ENCODE measurements around the gene SORCS3. TPM values are rescaled to one million over a fixed set of nuclear protein-coding genes. Genes with fewer than 3 reads are reported as not detected.

The SORCS3 gene
- total RNA-seq, 1 donor from 2014 or later, result not detected

DNA sequence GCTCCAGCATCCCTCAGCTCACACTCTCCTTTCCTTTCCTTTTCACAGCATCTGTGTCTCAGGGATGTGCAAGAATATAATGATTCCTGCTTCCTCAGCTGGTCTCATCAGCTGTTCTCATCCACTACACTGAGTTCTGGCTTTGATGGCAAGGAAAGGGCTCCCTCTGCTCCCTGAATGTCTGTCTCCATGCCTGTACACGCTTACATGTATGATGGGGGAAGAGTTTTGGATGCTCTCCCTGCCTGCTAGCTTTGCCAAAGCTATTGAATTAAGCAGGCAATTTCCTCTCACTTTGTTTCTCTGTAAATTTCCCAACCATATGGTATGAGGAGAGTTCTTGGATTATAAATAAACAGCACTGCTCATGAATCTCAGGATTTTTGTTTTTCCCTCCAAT is 254.5 kb downstream of the SORCS3 start:
- DNase-seq (ENCODE audit: low spot score), result no peak
- intact Hi-C loops (cut with DNase I), result no loop called here

DNA sequence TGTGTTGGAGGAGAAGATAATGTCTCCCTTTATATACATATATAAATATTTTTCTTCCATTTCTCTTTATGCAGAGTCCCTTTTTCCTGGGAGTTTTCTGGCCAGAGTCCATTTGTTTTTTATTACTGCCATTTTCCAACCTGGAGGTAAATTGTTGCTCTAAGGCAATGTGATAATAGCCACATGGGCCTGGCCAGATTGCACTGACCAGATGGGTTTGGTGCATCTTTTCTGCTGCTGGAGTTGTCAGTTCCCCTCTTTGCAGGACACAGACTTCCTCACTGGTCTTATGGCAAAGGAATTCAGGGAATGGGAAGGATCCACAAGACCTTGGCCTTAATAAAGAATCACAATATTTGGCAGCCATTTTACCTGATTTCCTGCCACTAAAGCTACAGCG is 254.9 kb downstream of the SORCS3 start:
- intact Hi-C loops (cut with DNase I), result no loop called here
- no peak for DNase-seq (ENCODE audit: low spot score)

DNA sequence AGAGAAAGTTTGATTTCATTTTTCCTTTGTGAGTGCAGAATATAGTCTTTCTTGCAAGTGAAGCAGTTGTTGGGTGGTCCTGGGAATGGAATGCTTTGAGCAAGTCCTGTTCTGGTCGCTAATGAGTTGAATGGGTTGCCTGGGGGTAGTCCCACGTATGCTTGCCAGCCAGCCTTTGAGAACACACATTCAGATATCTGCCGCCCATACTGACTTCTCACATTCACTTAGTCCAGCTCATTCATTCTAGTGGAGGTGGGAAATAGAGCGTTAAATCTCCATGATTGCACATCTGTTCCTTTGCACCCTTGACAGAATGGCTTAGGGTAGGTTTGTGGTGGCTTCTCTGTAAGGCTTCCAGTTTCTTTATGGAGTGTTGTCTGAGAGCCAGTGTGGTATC is 256.6 kb downstream of the SORCS3 start:
- intact Hi-C loops (cut with DNase I), result no loop called here

DNA sequence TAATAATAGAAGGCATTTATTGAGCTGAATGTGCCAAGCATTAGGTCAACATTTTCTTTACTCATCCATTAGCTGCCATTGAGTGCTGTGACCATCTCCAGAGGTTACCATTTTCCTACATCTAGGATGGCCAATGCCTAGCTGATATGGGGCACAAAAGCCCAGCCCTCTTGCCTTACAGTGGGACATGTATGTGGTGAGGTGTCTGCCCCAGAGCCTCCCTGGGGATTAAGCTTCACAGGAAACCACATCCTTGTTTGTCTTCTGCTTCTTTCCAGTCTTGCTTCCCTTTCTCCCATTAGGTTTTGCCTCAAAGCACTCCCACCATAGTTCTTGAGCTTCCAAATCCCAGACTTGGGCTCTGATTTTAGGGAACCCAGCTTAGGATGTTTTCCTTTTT is 258.7 kb downstream of the SORCS3 start:
- no peak for DNase-seq (ENCODE audit: low spot score)
- intact Hi-C loops (cut with DNase I), result no loop called here

More for the DNA sequence above, 256.6 kb downstream of the SORCS3 start:
- DNase-seq (ENCODE audit: low spot score), result no peak

DNA sequence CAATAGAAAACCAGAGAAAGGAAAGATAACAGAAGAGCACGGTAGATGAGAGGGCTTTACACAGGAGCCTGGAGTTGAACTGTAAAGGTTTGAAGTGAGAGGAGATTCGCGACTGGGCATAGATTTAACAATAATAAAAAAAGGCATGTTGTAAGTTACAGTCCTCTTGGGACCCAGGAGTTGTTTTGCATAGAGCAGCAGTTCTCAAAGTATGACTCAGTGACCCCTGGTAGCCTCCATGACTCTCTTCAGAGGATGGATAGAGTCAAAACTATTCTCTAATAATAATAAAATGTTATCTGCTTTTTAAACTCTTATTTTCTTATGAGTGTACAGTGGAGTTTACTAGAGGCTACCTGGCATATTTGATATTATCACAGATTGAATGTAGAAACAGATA is 262.3 kb downstream of the SORCS3 start:
- DNase-seq (ENCODE audit: low spot score), result no peak
- intact Hi-C loops (cut with DNase I), result no loop called here

DNA sequence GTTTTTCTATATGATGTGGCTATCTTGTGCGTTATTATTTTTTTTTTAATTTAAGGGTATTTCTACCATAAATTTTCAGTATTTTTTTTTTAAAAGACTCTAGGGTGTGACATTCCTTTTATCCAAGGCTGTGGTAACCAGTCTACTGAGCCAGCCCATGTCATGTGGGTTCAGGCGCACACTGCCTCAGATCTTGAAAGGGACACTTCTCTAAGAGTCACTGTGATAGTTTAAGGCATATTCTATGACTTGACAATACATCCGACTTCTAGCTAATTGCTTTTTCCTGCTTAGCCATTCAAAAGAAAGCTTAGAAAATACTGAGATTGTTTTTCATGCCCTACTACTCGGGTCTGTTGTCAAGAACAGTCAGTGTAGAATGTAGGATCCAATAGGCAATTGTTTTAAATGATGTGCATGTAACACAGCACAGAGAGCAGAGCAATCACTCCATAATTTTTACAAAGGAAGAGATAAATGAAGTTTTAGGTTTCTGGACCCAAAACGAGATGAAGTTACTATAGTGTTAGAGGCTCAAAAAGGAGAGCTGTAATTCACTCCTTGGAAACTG is 263.7 kb downstream of the SORCS3 start:
- intact Hi-C loops (cut with DNase I), result no loop called here
- no peak for DNase-seq (ENCODE audit: low spot score)

DNA sequence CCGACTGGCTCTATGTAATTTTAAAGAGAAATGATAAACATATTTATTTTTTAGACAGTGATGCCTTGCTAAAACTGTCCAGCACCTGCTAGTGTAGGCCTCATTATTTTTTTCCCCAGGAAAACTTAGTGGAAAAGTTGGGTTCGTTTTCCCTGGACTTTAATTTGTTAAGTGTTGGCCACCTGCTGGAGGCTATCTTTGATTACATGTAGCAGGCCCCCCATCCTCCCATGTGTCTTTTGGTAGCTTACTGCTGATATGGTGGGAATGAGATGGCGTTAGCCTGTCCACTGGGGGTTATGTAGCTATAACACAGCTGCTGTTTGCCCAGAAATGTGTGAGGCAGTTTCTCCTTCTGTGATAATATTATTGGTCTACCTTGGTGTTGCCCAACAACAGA is 265.0 kb downstream of the SORCS3 start:
- DNase-seq (ENCODE audit: low spot score), result no peak
- intact Hi-C loops (cut with DNase I), result no loop called here

DNA sequence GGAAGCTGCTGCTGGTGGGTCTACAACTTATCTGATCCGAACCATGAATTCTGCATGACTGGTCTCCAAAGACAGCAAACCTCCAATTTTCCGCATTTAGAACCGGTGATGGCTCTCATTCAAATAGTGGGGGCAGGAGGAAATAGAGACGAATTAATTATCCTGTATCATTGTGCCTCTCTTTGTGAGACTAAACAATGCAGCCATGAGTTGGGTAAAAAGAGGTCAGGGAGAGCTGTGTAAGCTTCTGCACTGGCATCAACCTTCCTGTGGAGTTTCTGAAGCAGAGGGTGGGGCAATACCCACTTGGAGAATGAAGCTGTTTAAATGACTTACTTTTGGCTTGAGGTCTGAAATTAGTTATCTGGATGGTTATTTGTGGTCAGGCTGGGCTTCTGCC is 266.4 kb downstream of the SORCS3 start:
- no peak for DNase-seq (ENCODE audit: low spot score)
- intact Hi-C loops (cut with DNase I), result no loop called here

DNA sequence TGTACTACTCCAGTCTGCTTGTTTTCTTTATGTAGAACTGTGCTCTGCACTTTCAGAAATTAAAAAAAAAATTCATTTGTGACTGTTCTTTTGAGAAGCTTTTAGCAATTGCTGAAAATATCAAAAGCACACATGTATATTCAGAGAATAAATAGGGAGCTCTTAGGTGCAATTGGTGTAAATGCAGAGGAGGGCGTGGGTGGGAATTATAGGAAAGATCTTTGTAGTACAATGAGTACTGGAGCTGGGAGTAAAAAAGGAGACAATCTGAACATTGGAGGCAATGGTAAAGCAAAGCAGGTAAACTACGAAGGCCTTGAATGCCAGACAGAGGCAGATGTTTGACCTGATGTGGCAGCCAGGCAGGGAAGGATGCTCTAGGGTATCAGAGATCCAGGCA is 267.5 kb downstream of the SORCS3 start:
- intact Hi-C loops (cut with DNase I), result no loop called here
- DNase-seq (ENCODE audit: low spot score), result no peak

DNA sequence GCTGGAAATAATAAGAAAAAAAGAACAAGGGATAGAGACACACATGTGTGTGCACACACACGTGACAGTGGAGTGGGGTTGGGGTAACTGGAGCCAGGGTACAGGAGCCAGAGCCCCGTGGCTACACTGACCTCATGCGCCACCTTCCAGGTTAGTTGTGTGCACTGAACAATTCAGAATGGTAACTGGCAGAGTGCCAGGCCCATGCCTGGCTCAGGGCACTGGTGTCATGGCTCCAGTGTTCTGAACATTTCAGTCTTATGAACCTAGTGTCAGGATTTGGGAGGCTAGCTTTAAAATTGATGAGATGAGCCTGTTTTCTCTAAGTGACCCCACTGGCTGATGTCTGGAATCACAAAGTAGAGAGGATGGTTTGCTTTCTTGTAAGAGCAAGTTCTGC is 269.6 kb downstream of the SORCS3 start:
- DNase-seq (ENCODE audit: low spot score), result no peak
- intact Hi-C loops (cut with DNase I), result no loop called here

DNA sequence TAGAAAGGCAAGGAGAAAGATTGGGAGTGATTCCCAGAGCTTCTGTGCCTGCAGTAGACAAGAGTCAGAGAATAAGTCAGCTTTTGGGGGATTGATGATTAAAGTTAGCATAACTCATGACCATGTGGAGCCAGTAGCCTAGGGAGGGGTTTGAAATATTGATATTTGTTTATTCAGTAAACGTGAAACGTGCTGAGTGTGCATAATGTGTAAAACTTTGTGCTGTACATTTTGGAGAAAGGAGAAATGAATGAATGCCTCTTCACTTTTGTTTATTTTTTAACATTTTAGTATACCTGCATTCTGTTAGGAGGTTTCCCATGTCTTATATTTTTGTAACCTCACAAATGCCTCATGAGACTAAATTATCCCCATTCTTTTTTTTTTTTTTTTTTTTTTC is 272.3 kb downstream of the SORCS3 start:
- DNase-seq (ENCODE audit: low spot score), result no peak
- intact Hi-C loops (cut with DNase I), result no loop called here

DNA sequence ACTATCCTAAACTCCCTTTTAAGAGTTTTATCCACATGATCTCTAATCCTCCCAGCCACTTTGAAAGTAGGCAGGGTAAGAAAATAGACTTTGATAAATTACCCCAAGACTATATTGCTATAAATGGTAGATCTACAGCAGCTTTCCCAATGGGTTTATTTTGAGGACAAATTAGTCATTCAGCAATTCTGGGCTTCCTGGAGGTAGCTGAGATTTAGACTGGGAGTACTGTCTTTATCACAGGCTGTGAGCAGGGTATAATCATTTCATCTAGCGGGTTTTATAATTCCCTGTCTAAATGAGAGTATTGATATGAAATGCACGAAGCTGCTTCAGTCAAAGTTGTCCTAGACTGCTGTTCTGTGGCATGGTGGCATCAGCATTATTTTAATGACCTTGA is 279.4 kb downstream of the SORCS3 start:
- intact Hi-C loops (cut with DNase I), result loop anchor here (10.0 kb wide), 1 partner anchor 516 kb away; no protein-coding TSS in a partner anchor
- no peak for DNase-seq (ENCODE audit: low spot score)

DNA sequence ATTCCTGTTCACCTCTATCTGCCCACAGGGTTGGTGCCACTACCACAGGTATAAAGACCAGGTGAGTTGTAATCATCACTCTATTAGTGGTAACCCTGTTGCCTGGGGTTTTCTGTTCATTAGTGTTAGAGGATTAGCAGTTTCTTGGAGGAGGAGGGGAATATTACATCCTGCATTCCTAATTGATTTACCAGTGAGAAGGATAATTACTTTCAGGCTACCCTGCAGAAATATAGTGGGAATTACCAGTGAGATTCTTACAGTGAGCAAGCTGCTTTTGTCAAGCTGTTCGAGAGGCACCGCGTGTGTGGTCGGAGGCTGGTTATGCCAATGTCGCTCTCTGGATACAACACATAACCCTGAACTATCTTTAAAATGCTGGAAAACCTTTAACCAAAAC is 280.7 kb downstream of the SORCS3 start:
- intact Hi-C loops (cut with DNase I), result loop anchor here (10.0 kb wide), 1 partner anchor 517 kb away; no protein-coding TSS in a partner anchor
- DNase-seq (ENCODE audit: low spot score), result no peak

DNA sequence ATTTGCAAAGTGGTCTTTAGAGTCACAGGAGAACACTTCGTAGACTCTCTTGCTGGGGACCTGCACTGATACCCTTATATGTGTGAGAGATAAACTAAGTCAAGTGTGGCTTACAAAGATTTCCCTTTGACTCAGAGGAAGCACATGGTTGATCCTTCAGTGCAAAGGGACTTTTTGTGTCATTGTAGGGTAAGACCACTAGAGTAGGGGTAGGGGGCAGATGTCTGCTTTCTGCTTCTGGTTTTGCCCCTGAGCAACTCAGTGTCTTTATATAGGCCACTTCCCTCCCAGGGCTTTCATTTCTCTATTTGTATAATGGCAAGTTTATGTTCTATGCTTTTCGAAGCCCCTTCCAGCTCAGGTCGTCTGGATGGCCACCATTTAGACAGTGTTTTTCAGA is 281.7 kb downstream of the SORCS3 start:
- DNase-seq (ENCODE audit: low spot score), result no peak
- intact Hi-C loops (cut with DNase I), result loop anchor here (10.0 kb wide), 1 partner anchor 518 kb away; no protein-coding TSS in a partner anchor

DNA sequence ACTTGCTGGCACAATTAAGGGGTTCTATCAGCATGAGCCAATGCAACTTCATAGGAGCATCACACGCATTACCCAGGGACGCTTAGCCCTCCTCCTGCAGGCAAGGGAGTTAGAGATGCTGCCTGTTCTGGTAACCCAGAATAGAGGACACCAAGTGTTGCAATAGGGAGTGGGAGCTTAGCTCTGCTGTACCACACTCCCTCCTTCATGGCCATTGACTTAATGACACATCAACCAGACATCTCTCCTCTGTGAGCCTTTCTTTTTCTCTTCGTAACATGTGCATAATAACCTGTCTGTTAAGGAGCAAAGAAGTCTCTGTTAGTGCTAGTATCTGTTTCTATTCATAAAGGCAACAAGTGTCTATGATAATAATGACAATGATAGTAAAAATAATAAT is 282.4 kb downstream of the SORCS3 start:
- no peak for DNase-seq (ENCODE audit: low spot score)
- intact Hi-C loops (cut with DNase I), result loop anchor here (10.0 kb wide), 1 partner anchor 519 kb away; no protein-coding TSS in a partner anchor

DNA sequence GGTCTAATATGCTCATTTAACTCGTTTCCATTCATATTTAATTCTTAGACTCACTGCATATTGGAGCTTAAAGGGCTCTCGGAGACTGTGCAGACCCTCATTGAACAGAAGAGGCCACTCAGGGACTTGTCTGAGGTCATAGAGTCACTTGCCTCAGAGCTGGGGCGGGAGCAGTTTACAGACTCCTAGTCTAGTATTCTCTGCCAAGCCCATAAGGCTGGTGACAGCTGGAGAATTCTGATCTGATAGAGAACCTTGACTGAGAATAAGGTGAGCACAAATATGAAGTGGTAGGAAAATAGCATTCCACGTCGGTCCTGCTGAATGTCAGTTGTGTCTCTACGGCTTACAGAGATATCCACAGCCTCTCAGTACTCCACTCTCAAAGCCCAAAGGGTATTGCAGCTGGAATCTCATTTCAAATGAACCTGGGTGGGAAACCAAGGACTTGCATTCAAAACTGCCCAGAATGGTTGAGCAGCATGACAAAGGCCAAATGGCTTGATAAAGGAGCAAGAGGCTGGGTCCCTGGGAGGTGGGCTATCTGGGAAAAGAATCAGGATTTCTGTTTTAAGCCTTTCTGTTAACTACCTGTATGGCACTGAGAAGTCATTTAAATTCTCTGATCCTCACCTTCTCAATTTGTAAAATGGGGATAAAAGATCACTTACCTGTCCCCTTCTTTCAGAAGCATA is 283.2 kb downstream of the SORCS3 start:
- intact Hi-C loops (cut with DNase I), result loop anchor here (10.0 kb wide), 1 partner anchor 519 kb away; no protein-coding TSS in a partner anchor

DNA sequence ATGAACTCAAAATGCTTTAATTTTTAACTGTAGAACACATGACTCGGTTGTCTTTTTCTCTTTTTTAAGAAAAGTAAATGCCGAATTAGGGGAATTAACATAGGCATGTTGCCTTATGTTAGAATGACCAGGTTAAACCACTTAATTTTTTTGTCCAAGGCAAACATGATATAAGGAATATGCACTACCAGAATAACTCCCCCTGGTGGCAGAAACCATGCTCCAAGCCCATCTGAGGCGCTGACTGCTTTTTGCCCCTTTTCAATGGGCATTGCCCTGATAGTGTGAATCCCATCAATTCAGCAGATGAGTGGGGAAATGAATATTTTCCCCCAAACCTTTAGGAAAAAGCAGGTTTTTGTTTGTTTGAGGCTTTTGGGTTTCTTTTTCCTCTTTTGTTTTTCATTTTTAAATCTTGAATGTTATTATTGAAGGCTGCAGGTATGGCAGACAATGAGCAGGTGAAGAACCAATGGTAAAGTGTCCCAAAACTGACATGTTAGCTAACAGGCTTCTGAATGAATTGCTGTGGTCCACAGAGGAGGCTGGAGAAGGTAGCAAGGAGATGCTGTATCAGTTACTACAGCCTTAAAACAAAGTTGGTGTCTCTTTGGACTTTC is 284.3 kb downstream of the SORCS3 start:
- no peak for DNase-seq (ENCODE audit: low spot score)
- intact Hi-C loops (cut with DNase I), result loop anchor here (5.0 to 10.0 kb wide), 2 partner anchors 278 to 521 kb away; no protein-coding TSS in a partner anchor

More for the DNA sequence above, 283.2 kb downstream of the SORCS3 start:
- DNase-seq (ENCODE audit: low spot score), result no peak

DNA sequence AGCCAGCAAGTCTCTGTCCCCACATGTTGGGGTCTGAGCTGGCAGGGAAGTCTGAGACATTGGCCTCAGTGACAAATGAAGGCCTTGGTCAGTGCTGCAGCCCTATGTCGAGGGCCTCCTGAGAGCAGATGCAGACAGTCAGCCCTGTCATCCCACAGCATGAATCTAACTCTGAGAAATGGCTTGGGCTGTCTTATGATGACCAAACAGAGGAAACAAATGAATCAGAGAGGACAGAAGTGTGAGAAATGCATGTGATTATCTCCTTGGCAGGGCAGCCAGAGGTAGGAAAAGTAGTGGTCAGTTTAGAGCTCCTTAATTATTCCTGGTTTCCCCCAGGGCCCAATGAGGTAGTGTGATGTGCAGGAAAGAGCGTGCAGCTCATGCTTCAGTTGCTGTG is 287.6 kb downstream of the SORCS3 start:
- intact Hi-C loops (cut with DNase I), result loop anchor here (5.0 to 10.0 kb wide), 2 partner anchors 281 to 524 kb away; no protein-coding TSS in a partner anchor

DNA sequence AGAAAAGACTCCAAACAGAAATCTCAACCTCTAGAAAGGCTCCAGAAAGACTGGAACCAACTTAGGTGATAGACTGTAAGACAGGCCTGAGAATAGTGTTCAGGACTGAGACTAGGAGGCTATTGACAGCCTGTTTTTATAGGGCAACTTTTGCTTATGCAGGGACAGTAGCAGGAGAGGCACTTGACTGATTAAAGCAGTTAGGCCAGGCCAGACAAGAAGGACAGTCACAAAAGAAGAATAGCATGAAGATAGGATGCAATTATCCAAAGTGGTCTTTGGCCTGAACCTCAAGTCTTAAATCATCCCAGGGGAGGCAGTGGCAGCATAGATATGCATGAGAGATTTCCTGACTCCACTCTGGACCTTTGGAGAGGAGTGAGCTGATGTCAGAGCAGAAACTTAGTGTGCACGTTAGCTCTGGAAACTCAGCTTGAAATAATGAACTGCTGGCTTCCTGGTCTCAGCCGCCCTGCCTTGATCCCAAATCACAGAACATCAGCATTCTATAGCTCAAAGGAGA is 290.6 kb downstream of the SORCS3 start:
- no peak for DNase-seq (ENCODE audit: low spot score)
- intact Hi-C loops (cut with DNase I), result no loop called here

More for the DNA sequence above, 287.6 kb downstream of the SORCS3 start:
- no peak for DNase-seq (ENCODE audit: low spot score)

DNA sequence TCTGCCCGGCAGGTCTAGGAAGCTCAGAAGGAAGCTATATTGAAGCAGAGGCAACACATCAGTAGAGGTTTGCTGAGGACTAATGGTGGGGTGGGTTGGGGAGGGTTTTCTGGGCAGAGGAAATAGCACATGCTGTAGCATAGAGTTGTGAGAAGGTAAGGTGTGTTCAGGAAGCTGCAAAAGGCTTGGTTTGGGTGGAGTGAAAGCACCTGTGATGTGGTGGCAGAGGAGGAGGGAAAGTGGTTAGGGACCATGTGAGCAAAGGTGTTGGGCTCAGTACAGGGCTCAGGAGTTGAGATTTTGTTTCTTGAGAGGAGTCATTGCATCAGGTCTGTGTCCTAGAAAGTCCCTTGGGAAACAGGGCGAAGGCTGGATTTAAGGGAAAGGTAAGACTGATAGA is 294.6 kb downstream of the SORCS3 start:
- intact Hi-C loops (cut with DNase I), result no loop called here
- DNase-seq (ENCODE audit: low spot score), result no peak

All from cardiac septum (tissue), 1 donor.